SHP77 (cell line): Measurements from ENCODE around the gene GRWD1.
A peak's percentile ranks its signal among the peaks of the same experiment; 100 is the strongest.

Experiments
- DNase-seq, 2 experiments: peaks; one replicate each; lab custom pipeline; 2025; lab: John Stamatoyannopoulos, UW

The GRWD1 gene

DNA sequence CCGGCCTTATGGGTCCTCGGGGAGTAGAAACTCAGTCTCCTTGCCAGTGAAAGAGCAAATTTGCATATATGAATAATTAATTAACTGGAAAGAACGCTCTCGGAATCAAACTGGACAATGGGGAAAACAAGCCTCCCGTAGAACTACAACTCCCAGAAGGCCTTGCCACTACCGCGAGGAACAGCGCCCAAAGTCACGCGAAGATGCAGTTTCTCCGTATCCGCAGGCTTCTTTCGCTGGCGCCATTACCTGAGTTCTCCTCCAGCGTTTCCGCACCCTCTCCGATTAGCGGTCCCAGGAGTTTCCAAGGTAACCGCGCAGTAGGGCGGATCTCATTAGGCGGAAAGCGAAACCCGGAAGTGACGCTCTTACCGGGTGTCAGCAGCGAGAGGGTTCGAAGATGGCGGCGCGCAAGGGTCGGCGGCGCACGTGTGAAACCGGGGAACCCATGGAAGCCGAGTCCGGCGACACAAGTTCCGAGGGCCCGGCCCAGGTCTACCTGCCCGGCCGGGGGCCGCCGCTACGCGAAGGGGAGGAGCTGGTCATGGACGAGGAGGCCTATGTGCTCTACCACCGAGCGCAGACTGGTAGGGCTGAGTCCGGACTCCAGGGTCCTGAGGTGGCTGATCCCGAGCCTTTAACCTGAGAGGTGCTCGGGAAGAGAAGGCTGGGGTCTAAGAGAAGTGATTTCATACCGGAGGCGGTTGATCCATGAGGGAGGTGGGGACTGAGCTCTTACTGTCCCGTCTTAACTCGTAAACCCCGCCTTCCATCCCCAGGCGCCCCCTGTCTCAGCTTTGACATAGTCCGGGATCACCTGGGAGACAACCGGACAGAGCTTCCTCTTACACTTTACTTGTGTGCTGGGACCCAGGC lies at the start of gene GRWD1:
TSS of gene GRWD1 (plus strand) at position 378 of the 876 bp plus-strand sequence. CDS start at position 401, 23 bp downstream.
- DNase-seq = peak; percentile 97 to 98

DNA sequence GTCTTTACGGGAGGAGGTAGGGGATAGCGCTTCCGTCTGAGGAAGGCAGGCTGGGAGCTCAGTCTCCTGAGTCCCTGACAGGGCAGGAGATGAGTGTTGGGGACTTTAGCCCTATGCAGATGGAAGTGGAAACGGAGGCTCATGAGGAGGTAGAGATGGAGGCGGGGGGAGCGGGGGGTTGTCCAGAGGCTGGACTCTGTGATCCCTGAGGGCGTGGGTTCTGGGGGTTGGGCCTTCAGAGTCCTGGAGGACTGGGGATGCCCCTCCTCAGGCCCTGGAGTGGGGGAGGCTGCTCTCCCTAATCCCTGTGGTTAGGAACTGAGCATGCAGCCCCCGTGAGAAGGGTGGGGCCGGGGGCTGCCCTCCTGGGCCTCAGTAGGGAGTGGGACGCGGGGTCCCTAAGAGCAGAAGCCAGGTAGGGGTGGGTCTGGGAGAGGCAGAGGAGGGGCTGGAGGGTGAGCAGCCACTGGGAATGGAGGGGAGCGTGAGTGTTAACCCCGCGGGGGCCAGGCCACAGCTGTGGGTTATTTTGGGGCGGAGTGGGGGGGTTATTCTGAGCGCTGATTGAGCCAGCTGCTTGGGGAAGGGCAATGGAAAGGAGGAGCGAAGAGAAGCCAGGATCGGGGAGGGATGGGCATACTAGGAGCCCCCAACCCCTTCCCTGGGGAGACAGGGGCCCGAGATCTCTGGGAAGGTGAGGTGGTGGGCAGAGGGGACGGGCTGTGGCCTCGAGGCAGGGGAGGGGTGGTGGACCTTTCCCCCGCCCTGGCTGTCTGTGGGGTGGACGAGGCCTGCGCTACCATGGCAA lies 49.6 kb upstream of the GRWD1 start:
- no peak for DNase-seq

DNA sequence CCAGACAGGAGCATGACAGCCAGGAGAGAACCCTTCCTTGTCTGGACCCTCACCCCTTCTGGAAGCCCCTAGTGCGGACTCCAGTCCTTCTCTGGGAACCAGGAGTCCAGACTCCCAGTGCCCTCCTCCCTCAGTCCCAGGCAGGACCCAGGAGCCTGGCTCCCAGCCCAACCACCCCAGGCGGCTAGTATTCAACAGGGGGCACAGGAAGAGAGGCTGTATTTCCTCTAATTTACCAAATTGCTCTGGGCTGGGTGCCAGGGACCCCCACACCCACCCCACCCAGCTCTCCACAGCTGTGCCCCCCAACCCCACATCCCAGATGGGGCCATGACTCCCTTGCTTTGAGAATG lies 49.0 kb upstream of the GRWD1 start:
- no peak for DNase-seq

DNA sequence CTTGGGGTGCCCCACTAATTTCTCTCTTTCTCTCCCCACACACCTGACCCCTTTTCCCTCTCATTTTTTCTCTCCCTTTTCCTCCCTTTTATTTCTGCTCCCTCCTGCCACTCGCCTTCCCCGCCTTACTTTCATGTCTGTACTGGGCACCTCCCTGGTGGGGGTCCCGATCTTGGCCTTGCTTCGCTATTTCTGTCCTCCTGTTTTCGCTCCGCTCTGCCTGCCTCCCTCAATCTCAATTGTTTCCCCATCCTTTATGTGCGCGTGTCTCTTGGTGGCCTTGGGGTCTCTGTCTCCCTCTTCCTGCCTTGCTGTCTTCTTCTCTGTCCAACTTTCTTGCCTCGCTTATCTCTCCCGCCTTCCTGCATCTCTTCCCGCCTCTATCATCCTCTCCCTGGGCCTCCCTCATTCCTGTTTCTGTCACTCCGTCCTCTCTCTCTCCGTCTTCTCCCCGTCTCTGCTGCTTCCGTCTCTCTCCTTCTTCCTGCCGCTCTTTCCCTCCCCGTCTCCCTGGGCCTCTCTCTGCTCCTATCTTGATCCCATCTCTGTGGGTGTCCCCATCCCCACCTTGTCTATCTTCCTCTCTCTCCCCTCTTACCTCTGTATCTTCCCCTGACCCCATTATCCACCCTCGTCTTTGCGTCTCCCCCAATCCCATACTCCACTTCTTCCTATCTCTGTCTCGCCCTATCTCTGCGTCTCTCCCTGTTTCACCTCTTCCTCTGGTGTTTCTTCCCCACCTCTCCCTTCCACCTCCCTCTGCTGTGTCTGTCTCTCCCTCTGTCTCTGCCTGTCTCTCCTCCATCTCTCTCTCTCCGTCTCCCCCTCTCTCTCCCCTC lies 48.3 kb upstream of the GRWD1 start:
- DNase-seq = no peak

DNA sequence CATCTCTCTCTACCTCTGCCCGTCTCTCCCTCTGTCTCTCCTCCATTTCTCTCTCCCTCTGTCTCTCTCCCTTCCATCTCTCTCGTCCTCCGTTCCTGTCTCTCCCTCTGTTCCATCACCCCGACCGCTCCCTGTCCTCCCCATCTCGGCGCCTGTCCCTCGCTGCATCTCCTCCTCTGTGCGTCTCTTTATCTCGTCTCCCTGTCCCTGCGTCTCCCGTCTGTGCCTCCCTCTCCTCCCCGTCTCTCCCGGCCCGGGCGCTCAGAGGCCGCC lies 47.7 kb upstream of the GRWD1 start:
- DNase-seq = peak in 1 of 2 experiments; percentile 41

GRCh38 chr19:48398375-48399235 lies 47.2 kb upstream of the GRWD1 start:
- DNase-seq = peak; percentile 95 to 97

GRCh38 chr19:48400018-48400742 lies 45.6 kb upstream of the GRWD1 start:
- peak; percentile 56 to 68 for DNase-seq

DNA sequence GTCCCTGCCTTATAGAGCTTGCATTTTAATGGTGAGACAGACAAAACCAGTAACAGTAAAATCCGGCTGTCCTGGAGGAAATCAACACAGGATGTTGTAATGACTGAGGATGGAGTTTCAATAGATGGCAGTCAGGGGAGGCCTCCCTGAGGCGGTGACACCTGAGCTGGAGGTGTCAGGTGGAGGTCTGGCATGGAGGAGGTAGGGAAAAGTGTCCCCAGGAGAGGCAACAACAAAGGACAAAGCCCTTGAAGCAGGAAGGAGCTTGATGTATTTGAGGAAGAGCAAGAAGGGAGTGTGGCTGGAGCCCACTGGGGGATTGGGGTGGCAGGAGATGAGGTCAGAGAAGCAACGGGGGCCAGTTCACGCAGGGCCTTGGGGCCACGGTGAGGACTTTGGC lies 44.5 kb upstream of the GRWD1 start:
- DNase-seq = no peak

- DNase-seq = peak; percentile 30 to 32
Observed at GRCh38 chr19:48403606-48404005, 42.2 kb upstream of the GRWD1 start.

DNA sequence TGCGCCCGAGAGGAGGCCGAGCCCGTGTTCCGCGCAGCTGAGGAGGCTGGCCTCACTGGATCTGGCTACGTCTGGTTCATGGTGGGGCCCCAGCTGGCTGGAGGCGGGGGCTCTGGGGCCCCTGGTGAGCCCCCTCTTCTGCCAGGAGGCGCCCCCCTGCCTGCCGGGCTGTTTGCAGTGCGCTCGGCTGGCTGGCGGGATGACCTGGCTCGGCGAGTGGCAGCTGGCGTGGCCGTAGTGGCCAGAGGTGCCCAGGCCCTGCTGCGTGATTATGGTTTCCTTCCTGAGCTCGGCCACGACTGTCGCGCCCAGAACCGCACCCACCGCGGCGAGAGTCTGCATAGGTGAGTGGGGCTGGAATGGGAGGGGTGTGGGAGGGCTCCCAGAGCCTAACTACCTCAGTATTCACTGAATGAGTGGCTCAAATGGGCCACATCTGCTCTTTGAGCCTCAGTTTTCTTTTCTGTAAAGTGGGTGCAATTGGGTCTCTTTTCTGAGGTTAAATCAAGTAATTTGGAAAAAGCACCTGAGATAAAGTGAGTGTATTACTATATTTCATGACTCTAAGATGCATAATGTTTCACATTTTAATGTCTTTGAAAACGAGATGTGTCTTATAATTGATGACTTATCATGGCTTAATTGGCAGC lies 40.6 kb upstream of the GRWD1 start:
- no peak for DNase-seq

GRCh38 chr19:48405850-48406249 lies 39.9 kb upstream of the GRWD1 start:
- DNase-seq = no peak

GRCh38 chr19:48413879-48414587 lies 31.8 kb upstream of the GRWD1 start:
- DNase-seq = no peak

GRCh38 chr19:48415395-48415794 lies 30.4 kb upstream of the GRWD1 start:
- DNase-seq = peak; percentile 42 to 48

GRCh38 chr19:48415806-48416221 lies 30.0 kb upstream of the GRWD1 start:
- no peak for DNase-seq

GRCh38 chr19:48417421-48417820 lies 28.4 kb upstream of the GRWD1 start:
- no peak for DNase-seq

GRCh38 chr19:48418317-48419064 lies 27.3 kb upstream of the GRWD1 start:
- DNase-seq = no peak

DNA sequence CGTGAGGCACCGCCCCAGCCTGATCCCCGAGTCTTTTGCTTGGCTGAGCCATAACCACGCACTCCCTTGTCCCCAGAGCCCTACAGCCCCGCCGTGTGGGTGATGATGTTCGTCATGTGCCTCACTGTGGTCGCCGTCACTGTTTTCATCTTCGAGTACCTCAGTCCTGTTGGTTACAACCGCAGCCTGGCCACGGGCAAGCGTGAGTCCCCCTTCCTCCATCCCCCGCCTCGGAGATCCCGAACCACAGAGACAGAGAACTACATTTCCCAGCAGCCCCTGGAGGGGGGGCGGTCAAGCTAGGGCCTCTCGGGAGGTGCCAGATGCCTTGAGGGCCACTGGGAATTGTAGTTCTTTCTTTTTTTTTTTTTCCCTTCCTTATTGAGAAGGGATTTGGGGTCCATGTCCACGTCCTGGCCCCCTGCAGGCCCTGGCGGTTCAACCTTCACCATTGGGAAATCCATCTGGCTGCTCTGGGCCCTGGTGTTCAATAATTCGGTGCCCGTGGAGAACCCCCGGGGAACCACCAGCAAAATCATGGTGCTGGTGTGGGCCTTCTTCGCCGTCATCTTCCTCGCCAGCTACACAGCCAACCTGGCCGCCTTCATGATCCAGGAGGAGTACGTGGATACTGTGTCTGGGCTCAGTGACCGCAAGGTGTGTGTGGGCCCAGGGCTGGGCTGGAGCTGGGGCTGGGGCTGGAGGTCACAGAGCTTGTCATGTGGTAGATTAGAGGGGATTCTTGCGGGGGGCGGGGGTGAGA lies 26.4 kb upstream of the GRWD1 start:
- DNase-seq = no peak

- no peak for DNase-seq
Observed at GRCh38 chr19:48421548-48421947, 24.2 kb upstream of the GRWD1 start.
